ENCODE data around the gene SPINK2.

The SPINK2 gene

DNA sequence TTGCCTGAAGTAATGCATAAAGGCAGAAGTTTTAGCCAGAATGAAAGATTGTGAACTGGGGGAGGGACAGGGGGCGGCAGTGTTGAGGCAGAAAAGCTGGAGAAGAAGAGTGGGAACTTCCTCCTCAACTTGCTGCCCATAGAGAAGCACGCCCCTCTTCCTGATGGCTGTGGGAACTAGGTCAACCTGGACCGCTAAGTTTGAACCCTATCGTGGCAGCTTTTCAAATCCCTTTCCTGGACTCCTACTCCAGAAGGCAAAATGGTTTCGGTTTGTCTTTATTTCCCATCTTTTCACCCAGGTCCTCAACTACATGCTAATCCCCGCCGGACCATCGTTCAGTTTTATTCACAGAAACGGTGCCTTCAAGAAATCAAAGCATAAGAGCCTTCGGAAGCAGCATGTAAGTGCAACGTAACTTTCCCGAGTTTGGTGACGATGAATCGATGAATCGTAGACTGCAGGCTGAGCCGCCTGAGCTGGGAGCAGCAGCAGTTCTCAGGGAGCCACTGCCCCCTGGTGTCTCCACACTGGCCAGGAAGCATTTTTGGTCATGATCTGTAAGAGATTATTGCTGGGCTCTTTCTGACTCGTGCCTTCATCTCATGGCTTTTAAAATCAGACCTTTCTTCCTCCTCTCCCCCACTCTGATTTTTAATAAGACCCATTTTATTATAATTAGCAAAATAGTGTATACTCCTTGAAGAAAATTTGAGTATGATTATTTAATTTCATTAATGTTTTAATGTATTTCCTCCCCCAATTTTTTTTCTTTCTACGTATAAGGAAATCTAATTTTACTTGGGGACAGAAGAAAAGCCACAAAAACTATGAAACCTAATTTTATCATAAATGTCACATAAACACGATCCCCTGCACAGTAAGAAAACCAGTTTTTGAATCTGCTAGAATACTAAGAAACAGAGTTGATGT lies 21.4 kb downstream of the SPINK2 start:
- DNase-seq (ENCODE audit: low spot score) = peak; percentile 66

DNA sequence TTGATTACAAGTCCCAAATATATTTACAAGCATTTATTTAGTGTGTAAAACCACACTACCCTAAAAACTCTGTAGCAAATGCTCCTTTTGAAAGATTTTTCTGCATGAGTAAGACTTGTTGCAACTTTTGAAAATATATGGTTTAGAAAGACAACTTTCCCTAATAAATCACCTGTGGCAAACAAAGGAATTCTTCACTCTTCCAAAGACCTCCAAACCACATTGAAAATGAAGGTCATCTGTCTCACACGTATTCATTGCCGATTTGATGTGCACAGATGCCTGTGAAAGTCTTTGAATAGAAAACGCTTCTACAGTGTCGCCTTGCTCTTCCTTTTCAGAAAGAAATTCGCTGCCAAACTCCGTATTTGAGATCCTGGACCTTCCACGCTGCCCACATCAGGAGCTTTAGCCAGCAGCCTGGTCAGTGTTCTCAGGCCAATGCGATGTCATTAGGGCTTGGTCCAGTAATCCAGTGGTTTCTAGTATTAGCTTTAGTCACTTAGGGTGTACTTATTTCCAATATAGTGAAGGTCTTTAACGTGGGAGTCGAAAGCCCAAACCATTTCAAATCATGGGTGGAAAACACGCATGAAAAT lies 22.2 kb downstream of the SPINK2 start:
- no peak for DNase-seq (ENCODE audit: low spot score)

DNA sequence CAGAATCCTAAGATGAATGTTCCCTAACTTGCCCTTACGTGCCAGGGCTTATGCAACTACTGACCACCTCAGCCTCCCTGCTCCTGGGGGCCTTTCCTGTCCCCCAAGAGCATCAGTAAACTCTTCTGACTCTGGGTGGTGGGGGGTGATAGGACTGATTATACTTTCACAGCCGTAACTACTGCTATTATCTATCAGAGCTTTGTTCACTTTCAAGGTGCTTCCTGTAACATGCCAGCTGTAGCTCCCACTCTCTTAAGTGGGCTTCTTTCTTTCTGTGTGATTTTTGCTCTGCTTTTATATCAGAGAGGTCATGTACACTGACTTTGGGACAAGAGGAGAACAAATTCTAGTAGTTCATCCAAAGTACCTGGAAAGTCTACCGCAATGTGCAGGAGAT lies 25.3 kb downstream of the SPINK2 start:
- no peak for DNase-seq (ENCODE audit: low spot score)

DNA sequence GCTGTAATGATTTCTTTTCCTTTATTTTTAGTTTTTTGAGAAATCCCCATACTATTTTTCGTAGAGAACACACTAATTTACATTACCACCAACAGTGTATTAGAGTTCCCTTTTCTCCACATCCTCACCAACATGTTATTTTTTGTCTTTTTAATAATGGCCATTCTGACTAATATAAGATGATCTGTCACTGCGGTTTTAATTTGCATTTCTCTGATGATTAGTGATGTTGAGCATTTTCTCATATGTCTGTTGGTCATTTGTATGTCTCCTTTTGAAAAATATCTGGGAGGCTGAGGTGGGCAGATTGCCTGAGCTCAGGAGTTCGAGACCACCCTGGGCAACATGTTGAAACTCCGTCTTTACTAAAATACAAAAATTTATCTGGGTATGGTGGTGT lies 30.2 kb downstream of the SPINK2 start:
- DNase-seq (ENCODE audit: low spot score) = no peak

DNA sequence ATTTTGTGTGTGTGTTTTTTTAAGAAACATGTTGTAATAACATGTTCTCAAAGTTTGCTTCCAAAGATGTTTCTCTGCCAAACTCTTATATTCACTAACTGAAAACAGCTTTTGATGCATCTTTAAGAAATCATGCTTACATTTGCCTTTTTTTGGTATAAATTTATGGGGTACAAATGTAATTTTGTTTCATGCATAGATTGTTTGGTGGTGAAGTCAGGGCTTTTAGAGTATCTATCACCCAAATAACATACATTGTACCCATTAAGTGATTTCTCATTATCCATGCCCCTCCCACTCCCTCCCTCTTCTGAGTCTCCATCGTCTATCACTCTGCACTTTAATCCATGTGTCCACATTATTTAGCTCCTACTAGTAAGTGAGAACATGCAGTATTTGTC lies 30.8 kb downstream of the SPINK2 start:
- DNase-seq (ENCODE audit: low spot score) = no peak

DNA sequence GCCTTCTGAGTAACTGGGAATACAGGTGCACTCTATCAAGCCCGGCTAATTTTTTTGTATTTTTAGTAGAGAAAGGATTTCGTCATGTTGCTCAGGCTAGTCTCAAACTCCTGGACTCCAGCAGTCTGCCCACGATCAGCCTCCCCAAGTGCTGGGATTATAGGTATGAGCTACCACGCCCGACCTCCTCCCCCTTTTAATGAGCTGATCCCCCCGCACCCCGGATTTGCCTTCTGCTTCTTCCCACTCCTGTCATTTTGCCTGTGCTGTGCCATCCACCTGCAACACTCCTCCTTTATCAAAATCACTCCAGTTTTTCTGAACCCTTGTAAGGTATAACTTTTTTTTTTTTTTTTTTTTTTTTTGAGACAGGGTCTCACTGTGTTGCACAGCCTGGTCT lies 33.4 kb downstream of the SPINK2 start:
- DNase-seq (ENCODE audit: low spot score) = no peak

DNA sequence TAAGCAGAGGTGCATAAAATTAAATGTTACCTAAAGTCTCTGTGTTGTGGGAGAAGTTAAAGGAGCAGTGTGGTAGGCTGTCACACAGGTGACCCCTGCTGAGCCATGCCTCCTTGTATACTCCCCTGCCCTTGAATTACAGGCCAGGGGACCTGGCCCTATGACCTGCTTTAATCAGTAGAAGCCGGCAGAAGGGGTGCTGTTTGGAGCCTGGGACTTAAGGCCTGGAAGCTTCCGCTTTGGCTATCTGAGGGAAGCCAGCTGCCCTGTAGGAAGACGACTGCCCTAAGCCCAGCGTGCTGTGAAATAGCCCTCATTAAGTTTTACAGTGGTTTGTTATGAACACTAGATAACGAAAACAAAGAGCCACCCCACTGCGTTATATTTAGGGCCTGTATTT lies 34.1 kb downstream of the SPINK2 start:
- DNase-seq (ENCODE audit: low spot score) = no peak

DNA sequence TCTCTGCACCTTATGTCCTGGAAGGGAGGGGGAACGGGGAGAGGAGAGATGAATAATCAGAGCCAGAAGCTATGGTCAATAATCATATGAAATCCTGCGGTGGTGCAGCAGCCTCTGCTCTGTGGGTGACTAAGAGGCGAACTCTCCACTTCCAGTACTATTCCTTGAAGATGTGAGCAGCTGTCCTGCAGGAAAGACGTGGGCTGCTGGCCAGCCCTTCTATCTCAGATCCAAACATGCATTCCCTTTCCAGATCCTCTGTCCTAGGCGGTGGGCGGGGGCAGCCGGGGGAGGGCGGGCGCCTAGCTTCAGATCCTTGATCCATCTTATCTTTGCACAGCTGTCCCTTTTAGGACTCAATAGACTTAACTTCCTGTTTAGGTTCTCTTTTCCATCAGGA lies 34.5 kb downstream of the SPINK2 start:
- DNase-seq (ENCODE audit: low spot score) = peak; percentile 76

DNA sequence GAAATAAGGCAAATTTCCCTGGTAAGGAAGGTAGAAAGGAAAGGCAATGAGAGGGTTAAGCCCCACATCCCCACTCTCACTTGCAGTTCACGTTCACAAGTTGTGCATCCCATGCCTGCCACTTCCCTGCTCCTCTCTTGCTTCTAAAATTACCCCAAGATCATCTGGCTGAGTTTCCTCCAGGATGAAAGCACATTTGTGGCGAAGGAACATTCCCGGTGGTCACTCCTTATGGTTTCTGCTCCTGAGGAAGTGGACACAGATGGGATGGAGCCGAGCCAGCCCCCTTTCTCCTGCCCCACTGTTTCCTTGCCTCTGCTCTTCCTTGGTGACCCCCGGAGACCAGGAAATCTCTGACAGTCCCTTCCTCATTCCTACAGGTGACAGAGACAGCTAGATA lies 37.5 kb downstream of the SPINK2 start:
- no peak for DNase-seq (ENCODE audit: low spot score)

DNA sequence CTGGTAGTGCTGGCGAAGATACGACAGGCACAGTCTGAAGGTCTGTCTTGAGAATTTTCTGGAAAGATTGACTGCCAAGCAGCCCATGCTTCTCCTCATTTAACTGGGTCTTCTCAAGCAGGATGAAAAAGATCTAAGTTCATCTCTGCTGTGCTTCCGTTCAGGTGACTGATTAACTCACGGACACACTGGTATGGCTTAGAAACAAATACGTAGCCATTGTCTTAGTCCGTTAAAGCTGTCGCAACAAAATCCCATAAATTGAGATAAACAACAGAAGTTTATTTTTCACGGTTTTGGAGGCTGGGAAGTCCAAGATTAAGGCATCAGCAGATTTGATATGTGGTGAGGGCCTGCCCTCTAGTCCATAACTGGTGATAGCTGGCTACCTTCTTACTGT lies 39.5 kb downstream of the SPINK2 start:
- no peak for DNase-seq (ENCODE audit: low spot score)

DNA sequence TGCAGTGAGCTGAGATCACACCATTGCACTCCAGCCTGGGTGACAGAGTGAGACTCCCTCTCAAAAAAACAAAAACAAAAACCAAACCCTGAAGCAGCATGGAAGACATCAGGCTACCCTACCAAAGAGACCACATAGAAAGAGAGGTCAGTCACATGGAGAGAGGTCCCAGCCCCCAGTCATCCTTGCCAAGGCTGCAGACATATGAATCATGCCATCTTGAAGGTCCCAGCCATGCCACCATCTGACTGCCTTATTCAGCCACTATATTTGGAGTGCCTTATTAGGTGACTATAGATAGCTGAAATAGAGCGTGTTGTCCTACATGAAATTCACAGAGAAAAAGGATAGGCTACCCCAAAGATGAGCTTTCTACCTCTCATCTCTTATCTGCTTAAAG lies 48.2 kb downstream of the SPINK2 start:
- DNase-seq (ENCODE audit: low spot score) = no peak

DNA sequence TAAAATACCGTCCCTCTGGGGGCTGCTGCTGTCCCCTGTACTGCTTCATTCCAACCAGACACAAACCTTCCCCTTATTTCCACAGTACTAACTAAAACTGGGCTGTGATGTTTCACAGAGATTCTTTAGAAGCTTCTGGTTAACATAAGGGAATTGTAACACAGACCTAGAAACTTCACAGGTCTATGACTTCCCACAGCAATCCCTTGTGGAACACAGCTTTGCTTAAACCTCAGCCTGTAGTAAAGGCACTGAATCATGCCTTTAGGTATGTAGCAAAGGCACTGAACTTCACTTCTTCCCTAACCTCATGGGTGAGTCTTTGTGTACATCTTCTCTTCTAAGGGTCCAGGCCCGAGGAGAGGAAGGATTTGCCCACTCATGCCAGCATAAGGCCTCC lies 49.4 kb downstream of the SPINK2 start:
- no peak for DNase-seq (ENCODE audit: low spot score)

DNA sequence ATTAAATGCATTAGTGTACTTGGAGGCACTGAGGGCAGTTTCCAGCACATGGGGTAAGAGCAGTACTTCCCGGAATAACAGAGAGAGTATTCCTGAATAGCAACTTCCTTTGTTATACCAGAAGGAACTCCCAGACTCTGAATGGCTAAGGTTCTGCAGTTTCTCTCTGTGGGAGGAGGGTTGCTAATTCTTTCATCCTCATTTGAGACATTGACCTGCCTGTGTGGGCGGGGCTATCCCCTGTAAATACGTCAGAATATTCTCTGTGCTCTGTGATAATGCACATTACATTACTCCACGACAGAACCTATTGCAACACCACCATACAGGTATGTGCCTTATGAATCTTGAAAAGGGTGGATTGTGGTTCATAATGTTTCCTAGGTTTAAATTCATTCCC lies 52.7 kb downstream of the SPINK2 start:
- no peak for DNase-seq (ENCODE audit: low spot score)

DNA sequence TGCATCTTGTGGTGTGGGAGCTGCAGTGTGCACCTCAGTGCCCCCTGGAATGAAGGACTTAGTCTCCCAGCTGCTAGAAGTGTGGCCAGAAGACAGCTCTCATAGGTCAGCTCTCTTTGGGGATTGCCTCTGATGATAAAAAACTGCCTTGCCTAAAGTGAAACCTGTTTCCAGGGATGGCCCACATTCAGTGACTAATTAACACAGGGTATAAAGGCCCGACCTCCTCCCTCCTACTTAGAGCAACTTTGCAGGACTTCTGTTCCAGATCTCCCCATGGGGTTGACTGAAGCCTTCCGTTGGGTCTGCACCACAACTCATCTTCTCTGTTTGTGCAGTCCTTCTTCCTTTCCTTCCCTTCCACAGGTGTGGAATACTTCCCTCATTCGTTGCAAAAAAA lies 53.2 kb downstream of the SPINK2 start:
- no peak for DNase-seq (ENCODE audit: low spot score)

DNA sequence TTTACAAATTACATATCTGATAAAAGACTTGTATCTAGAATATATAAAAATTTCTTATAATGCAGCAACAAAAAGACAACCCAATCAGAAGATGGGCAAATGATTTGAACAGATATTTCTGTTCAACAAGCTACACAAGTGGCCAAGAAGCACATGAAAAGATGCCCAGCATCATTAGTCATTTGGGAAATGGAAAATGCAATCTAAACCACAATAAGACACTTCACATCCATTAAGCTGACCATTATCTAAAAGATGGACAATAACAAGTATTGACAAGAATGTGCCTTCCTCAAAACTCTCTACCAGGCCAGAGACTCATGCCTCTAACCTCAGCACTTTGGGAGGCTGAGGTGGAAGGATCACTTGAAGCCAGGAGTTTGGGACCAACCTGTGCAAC lies 53.9 kb downstream of the SPINK2 start:
- DNase-seq (ENCODE audit: low spot score) = no peak

DNA sequence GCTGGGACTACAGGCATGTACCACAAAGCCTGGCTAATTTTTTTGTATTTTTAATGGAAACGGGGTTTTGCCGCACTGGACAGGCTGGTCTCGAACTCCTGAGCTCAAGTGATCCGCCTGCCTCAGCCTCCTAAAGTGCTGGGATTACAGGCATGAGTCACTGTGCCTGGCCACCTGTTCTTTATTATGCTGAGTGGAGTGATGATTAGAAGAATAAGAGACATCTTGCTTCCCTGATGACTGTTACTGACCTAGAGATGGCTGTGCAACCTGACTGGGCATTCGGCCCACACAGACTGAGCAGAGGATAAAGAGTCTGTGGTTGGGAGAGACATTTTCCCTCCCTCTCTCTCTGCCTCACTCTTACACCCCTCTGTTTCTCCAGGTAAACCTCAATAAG lies 56.7 kb downstream of the SPINK2 start:
- no peak for DNase-seq (ENCODE audit: low spot score)

DNA sequence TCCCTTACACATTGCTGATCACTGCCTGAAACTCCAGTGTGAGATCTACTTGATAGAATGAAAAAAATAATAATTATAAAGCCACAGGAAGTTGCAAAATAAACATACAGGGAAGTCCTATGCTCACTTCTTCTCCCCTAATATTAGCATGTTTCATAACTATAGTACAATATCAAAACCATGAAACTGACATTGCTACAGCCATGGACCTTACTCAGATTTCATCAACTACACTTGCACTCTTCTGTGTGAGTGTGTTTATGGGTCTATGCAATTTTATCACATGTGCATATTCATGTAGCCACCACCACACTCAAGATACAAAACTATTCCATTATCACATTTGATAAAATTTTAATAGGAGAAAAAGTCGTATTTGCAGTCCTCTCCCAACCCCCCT lies 57.3 kb downstream of the SPINK2 start:
- DNase-seq (ENCODE audit: low spot score) = no peak

DNA sequence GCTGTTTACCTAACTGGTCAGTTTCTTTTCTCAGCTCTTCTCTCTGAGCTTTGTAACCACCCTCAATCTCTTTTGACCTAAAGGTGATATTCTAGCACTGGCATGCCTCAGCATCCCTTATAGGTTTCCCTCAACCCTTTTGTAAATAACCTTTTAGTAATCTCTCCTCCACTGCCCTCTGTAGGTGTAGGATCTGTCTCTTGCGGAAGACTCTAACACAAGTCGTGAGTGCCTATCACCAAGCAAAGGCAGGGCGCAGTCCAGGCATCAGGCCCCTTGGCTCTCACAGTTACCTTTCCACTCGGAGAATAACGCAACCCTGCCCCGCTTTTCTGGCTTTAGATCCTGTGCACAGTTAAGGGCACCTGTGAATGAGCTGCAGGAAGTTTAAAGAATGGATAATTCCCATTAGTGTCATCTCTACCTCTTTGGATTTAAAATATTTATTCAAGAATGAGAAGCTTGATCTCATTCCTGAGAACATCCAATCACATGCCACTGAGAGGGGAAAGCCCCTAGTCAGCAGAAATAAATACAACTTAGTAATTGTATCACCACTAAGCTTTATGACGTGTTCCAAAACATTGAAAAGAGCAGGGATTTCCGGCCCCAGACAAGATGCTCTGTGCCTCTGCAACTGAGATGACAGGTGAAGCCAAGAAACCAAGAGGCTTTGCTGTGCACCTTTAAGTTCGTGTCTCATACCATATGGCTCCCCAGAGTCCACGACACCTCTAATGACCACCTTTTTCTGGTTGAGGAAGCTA lies 58.8 kb downstream of the SPINK2 start:
- DNase-seq (ENCODE audit: low spot score) = no peak

DNA sequence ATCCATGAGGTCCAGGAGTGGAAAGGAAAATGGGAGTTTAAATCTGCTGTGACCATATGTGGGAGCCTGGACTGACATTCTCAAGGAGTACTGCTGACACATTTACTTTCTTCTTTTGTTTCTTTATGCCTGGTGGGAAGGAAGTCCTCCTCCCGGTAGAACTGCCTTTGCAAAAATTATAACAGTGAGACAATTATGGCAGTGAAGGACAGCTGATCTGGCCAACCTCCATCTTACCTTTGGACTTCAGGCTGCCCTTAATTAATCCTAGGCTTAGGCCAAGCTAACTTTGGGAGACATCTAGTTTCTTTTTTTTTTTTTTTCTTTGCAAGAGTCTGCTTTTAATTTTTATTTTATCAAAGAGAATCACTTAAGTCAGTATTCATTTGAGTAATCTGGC lies 61.3 kb downstream of the SPINK2 start:
- no peak for DNase-seq (ENCODE audit: low spot score)
